Measurements from ENCODE around the gene RBM47.
"Not testable (repeated sequence)": the region's sequence is repeated elsewhere in the genome, so short reads cannot be mapped to it uniquely, and the experiment has no call there.

RBM47 gene

DNA sequence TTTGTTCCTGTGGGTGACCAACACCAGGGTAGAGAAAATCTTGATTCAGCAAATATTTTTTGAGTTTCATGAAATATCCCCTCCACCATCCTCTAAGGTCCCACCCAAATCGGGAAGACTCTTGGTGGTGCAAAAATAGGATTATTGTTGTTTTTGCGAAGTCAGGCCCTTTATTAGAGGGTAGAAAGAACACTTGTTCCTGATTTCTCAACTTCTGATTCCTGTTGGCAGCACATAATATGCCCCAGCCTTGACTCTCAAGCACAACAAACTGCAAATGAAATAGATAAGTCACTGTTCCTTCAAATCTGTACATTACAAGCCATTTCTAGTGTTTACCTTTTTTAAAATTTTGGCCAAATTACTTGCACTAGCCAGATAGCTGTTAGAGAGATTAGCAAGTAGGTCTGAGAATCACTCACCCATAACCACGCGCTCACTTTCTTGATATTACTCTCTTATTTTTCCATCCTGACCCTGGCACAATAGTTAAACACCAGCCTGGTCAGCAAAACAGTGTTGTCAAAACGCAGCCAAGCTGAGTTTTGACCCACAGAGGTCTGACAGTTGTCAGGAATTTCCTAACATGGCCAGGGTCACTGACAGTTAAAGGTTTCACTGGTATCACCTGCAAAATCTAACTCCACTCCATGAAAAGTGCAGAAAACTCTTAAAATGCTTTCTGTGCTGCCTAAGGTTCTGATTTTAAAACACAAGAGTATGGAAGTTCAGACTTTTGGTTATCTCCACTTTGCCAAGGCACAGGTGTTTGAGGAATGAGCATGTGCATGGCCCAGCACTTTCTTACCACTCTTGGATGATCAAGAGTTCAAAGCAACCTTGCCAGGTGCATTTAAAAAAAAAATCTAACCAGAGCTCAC is 69.8 kb downstream of the RBM47 start:
- no peak for DNase-seq

DNA sequence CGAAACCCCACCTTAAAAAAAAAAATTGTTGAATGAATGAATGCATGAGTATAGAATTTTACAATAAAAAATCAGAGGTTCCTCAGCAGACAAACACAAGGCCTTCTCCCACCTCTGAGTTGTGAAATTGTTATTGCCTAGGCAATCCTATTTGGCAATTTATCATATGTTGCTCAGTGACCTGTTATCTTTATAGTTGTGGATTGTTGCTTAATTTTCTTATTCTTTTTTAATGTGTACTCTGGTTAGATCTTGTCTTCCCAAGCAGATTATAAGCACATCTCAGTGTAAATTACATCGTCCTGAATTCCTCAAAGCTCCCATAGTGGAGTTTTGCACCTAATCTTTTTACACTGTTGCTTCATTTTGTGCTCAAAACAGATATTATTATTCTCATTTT is 71.9 kb downstream of the RBM47 start:
- no peak for DNase-seq

DNA sequence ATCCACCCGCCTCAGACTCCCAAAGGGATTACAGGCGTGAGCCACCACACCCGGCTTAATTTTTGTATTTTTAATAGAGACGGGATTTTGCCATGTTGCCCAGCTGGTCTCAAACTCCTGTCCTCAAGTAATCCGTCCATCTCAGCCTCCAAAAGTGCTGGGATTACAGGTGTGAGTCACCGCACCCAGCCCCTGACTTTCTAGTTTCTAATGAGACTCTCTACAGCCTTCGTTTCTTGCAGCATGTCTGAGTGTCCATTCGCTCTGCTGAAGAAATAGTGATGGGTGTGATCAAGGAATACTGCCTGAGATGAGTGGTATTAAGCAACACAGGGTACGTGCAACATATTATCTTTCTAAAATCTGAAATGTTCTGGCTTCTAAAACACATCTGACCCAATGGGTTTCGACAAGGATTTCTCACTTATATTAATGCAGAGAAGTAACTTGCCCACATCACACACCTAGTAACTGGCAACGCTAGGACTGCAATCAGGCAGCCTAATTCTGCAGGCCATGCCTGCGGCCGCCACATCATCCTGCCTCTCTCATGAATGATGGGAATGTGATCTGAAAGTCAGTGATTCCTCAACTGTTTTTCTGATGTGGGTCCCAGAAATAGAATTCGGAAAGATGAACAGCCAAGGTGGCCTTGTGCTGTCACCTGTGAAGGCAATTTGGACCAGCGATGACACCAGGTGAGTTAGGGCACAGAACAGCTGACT is 74.3 kb downstream of the RBM47 start:
- DNase-seq, result no peak

DNA sequence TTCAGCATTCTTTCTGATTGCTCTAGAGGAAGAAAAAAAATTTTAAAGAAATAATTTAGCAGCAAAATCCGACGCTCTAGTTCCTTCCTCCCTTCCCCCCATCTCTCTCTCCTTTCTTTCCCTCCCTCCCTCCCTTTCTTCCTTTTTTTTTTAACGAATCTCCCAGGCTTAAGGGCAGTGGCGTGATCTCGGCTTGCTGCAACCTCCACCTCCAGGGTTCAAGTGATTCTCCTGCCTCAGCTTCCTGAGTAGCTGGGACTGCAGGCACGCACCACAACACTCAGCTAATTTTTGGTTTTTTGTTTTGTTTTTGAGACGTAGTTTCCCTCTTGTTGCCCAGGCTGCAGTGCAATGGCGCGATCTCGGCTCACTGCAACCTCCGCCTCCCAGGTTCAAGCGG is 75.0 kb downstream of the RBM47 start:
- not testable (repeated sequence) for DNase-seq

DNA sequence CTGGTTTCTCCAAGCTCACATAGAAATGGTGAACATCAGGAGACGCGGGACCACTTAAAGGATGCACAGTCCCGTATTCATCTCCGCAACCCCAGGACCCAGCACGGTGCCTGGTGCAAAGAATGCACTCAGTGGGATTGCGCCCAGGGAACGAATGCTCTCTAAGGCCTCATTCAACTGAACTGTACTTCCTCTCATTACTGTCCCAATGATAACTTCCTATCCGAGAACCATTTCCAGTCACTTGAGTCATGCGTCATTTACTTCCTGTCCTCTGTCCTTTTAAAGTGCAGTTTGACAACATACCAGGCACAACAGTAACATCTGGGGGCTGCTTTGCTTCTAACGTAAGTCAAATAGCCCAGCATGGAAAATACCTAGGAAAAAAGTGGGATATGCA is 75.7 kb downstream of the RBM47 start:
- no peak for DNase-seq

DNA sequence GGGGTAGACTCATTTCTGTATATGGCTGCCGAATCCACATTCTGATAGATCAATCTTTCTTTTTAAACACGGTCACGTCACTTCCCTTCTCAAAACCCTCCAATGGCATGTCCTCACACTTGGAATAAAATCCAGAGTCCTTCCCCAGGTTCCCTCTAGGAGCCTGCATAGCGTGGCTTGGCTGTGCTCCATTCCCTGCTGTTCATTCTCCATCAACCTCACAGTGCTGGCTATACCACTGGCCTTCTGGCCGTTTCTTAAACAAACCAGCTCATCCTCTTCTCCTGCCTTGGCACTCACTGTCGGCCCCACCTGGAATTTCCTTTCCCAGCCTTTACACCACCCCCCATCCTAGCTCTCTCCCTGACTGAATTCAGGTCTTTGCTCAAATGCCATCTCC is 77.1 kb downstream of the RBM47 start:
- DNase-seq, result no peak

DNA sequence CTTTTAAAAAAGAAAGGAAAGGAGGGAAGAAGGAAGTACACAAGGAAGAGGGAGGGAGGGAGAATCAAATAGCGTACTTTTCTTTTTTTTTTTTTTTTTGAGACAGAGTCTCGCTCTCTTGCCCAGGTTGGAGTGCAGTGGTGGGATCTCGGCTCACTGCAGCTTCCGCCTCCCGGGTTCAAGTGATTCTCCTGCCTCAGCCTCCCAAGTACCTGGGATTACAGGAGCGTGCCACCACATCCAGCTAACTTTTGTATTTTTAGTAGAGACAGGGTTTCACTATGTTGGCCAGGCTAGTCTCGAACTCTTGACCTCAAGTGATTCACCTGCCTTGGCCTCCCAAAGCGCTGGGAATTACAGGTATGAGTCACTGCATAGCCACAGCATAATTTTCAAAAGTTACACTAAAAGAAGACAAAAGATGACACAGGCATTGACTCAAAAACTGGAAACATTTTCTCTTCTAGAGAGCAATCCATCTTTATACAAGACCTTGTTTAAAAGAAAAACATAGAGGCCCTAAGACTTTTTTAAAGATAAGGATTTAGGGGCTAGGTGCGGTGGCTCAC is 78.0 kb downstream of the RBM47 start:
- not testable (repeated sequence) for DNase-seq

DNA sequence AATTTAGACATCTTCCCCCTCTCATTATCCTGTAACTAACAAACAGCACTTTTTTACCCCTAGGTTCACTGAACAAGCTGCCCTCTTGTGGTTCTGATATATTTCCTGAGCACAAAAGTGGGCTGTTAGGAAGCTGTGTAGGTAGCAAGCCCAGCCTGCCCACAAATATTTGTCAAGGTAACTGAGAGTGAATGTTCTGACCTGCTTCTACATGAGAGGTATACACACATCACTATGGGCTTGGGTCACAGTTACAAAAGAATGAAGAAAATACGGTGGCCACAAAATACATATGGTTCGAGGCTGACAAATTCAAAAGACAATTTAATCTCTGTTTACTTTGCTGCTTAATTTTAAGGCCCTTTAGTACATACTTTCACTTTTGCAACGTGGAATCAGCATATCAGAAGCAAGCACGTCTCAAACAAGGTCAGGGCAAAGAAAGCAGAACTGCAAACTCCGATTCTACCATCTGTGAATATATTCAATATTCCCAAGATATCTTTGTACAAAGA is 78.7 kb downstream of the RBM47 start:
- DNase-seq, result peak; percentile 22

DNA sequence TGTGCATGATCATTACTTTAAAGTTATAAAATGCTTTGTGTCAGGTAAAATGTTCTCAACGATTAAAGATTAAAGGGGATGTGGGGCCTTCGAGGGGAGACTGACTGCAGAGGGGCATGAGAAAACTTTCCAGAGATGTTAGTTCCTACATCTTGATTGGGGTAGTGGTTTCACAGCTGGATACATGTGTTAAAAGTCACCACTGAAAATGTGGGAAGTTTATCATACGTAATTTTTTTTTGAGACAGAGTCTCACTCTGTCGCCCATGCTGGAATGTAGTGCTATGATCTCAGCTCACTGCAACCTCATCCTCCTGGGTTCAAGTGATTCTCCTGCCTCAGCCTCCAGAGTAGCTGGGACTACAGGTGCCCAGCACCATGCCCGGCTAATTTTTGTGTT is 79.5 kb downstream of the RBM47 start:
- DNase-seq, result no peak

DNA sequence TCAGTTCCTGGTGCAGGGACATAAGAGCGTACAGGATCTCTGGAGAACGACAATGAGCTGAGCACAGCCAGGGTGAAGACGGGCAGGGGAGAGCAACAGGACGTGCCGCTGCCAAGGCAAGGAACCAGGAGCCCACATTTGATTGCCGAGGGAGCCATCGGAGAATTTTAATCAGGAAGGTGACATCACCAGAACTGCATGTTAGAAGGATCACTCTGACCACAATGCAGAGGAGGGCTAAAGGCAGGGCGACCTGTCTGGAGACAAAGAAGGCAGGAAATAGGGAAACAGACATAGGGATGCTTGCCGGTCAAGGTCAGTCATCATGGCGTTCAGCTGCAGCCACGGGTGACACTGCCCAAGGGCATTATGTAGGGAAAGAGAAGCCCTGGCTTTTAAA is 81.4 kb downstream of the RBM47 start:
- no peak for DNase-seq

DNA sequence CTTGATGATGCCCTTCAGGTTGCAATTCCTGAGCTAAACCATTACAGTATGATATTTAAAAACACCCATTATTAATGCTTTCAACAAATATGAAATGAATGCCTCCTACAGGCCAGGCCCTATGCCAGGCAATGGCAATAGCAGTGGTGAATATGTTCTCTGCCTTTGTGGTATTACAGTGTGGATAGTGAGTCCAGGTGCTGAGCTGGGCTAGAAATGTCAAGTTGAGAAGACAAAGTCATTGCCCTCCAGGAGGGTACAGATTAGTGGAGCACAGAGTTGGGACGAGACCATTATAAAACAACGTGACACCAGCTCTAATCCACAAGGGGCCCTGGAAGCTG is 81.9 kb downstream of the RBM47 start:
- no peak for DNase-seq

DNA sequence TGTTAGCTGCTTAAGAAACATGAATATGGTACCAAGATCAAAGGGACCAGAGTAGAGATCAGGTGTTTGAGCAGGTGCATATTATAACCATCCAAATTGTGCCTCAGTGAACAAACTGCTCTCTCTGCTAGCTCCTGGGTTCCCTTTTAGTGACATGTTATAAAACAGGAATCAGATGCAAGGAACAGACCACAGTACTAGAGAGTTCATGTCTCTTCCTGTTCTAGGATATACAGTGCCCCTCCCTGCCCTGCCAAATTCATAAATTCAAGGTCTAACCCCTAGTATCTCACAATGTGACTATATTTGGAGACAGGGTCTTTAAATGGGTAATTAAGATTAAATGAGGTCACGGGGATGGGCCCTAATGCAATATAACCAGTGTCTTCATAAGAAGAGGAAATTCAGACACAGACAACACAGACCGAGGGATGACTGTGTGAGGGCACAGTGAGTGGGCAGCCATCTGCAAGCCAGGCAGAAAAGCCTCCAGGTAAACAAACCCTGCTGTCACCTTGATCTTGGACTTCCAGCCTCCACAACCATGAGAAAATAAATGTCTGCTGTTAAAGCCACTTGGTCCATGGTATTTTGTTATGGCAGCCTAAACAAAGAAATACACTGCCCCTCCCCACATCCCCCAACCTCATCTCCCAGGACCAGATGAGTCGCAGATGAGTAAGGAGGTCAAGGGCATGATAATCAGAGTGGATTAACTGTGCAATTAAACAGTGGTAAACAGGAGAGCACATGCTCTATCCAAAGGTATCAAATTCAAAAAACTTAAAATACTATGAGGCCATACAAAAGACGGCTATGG is 82.5 kb downstream of the RBM47 start:
- DNase-seq, result no peak

DNA sequence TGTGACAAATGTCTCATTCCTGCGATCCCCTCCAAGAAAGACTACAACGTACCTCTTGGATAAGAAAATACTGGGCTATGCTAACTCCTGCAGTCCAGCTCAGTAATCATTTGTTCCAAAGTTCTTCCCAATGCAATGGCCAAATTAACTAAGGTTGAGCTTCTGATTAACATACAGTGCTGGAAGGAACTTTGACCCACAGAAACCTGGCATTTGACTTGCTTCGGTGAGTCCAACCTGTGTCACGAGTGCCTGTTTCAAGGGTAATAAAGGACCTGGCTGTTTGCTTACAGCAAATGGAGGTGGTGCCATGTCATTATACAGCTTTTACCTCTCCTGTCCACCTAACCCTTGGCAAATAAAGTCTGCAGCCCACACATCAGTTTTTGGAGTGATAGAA is 83.2 kb downstream of the RBM47 start:
- DNase-seq, result no peak

DNA sequence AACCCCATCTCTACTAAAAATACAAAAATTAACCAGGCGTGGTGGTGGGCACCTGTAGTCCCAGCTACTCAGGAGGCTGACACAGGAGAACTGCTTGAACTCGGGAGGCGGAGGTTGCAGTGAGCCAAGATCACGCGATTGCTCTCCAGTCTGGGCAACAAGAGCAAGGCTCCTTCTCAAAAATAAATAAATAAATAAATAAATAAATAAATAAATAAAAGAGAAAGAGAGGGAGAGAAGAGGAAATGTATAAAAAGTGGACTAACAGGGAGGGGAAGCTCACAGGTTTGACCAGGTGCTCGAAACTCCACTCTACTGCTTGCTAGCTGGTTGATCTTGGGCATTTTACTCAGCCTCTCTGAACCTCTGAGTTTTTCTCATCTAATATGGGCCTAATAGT is 84.2 kb downstream of the RBM47 start:
- DNase-seq, result not testable (repeated sequence)

DNA sequence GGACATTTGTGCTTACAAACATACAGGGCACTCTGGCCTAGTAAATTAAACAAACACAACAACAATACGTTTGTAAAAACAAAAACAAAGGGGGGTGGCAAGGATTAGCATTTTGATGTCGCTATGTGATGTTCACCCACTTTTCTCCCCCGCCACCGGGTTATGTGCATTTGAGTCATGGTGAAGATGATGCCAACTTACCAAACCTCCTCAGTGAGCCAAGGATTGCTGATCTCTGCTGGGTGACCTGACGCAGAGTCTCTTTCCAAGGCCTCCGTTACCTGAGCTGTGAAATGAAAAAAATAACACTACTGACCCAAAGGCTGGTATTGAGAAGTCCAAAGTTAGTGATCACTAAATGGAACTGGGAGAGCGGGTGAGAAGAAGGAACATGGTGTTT is 85.4 kb downstream of the RBM47 start:
- DNase-seq, result no peak

DNA sequence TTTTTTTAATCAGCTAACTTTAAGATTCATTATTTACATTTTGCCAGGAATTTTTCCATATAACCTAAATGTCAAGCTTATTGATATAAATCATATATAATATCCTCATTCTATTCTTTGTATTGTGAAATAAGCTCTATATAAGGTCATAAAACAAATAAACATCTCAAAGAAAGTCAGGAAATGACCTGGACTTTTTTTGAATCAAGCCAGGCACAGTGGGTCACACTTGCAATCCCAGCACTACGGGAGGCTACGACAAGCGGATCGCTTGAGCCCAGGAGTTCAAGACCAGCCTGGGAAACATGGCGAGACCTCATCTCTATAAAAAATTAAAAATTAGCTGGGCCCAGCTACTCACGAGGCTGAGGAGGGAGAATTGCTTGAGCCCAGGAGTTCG is 88.9 kb downstream of the RBM47 start:
- no peak for DNase-seq

DNA sequence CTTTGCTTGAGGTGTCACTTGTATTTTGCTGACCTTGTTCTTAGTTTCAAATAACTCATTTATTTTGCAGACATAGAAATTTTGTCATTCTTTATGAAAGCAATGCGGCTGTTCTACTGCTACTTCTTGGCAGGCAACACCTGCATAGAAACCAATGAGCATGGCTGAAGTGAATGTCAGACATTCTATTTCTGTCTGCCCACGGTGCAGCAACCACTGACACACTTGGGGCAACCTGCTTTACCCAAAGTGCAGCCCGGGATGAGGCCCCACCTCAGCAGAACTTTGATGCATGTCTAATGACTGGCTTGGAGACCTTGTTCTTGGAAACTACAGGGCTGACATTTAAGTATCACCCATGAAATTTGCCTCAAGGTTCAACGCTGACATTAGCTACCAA is 93.6 kb downstream of the RBM47 start:
- DNase-seq, result no peak

DNA sequence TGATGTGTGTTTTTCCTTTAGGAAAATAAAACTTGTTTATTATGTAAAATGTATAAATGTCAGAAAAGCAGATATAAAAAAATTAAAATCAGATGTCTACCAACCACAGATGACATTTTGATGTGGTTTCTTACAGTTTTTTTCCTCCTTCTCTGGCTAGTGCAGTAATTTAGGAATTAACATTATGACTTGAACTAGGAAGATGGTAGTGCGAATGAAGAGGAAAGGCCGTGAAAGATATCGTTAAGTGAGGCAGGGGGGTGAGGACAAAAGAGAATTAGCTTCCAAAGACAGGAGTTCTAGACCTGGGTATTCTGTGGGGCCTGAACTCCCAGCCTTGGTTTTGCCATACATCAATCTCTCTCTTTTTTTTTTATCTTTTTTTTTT is 98.0 kb downstream of the RBM47 start:
- no peak for DNase-seq

DNA sequence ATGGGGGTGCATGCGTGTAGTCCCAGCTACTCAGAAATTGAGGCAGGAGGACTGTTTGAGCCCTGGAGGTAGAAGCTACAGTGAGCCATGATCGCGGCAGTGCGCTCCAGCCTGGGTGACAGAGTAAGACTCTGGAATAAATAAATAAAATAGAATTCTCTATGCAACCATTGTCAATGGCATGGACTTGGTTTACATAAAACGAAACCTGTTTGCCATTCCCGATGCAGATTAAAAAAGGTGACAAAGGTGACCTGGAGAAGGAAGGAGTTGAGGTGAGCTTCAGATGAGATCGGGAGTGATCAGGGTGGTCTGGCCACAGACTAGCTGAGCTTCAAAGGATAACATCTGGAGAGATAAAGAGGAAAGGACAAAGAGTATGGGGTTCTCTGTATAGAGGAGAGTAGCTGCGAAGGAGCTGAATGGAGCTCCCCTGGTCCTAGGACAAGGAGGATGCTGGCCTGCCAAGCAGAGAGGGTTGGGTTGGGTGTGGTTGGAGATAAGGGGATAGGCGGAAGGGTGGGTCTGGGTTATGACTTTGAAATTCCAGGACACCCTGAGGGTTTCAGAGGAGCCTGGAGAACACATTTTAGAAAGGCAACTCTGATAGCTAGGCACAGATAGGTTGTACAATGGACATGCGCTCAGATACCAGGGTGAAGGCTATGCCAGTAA is 98.6 kb downstream of the RBM47 start:
- no peak for DNase-seq

DNA sequence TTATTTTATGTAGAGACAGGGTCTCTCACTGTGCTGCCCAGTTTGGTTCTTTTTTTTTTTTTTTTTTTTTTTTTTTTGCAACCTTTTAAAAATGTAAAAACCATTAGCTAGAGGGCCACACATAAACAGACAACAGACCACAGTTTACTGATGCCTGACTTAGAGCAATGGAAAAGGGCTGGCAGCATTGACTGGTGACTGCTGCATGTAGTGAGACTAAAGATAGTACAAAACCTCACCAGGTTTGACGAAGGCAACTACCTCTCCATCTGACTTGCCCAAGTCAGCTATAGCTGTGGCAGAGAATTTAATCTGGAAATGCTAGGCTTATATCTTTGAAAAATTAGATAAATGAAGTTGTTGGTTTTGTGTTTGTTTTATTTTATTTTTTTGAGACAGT is 102.9 kb downstream of the RBM47 start:
- no peak for DNase-seq

DNA sequence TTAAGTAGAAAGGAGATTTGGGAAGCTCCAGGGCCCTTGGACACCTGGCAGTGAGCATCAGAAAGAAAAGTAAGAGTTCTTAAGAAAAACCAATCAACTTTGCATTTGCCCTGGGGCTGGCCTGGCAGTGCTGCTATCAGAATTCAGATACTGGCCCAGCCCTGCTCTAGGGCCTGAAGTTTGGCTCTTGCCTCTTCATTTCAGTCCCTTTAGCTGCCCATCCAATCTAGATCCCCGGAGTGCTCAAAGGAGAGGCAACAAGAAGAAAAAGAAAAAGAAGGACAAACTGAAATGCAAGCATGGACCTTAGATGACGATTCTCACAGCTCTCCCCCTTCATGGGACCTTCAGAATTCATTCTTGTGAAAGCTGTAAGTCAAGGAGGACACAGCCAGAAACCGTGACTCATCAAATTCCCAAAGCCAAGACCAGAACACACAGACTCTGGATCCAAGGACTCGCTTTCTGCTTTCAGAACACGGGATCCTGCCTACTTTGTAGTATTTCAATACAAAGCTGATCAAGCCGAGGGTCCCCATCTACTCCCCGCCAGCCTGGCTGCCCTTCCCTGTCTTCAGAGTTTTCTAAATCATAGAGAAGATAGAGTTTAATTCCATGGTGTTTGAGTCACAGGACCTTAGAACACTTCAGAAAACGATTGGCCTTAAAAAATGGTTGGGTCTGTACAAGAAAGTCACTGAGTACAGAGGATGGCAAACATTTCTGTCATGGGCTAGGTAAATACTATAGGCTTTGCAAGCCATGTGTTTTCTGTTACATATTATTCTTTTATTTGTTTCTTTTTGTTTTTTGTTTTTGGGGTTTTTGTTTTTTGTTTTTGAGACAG is 103.7 kb downstream of the RBM47 start:
- no peak for DNase-seq

All from NK-92 treated with Interleukin-12 subunit alpha and Interleukin-12 subunit beta, amount 100 ng/mL, for 24 hours (cell line).